Coronary artery (tissue), 2 donors: ENCODE data around the gene VPS39.

Source experiments
- DNase-seq: peaks from one replicate; pipeline ENCODE4 v3.0.0-alpha.2; 2017; ENCODE audit warnings: low spot score
- H3K27ac ChIP-seq, 2 donors: fragments of 200-600 bp; sonication (generic); one replicate each; pipeline ENCODE4 v1.5.1; 2016 to 2019
- H3K4me3 ChIP-seq: fragments of 200-600 bp; sonication (generic); 2 replicates; pipeline ENCODE4 v1.5.1; 2016; ENCODE audit warnings: mild to moderate bottlenecking, moderate library complexity
- CTCF ChIP-seq: fragments of 200-600 bp; sonication (generic); IDR thresholded peaks from one replicate; pipeline ENCODE4 v1.5.1; 2019; ENCODE audit warnings: antibody characterized with exemption

Gene VPS39

GRCh38 chr15:42185801-42186200, 22.3 kb downstream of the VPS39 start:
- TF ChIP-seq CTCF, result no peak
- Histone ChIP-seq H3K27ac (no peak overlapping the region), H3K4me3 (no peak overlapping the region)
- DNase-seq, result no peak

- no peak for DNase-seq
- Histone ChIP-seq H3K27ac (no peak overlapping the region), H3K4me3 (no peak overlapping the region)
- no peak for TF ChIP-seq CTCF
Observed at GRCh38 chr15:42184736-42185135, 23.4 kb downstream of the VPS39 start.

GRCh38 chr15:42184296-42184695, 23.8 kb downstream of the VPS39 start:
- Histone ChIP-seq H3K4me3 (no peak overlapping the region), H3K27ac (no peak overlapping the region)
- no peak for TF ChIP-seq CTCF
- DNase-seq, result no peak

- TF ChIP-seq CTCF, result no peak
- DNase-seq, result no peak
- no peak overlapping the region for H3K4me3 ChIP-seq
- H3K27ac ChIP-seq, result no peak overlapping the region
Observed at GRCh38 chr15:42182961-42183360, 25.1 kb downstream of the VPS39 start.

- Histone ChIP-seq H3K27ac (no peak overlapping the region), H3K4me3 (no peak overlapping the region)
- no peak for DNase-seq
- no peak for TF ChIP-seq CTCF
Observed at GRCh38 chr15:42182328-42182886, 25.7 kb downstream of the VPS39 start.

- no peak overlapping the region for H3K4me3 ChIP-seq
- H3K27ac ChIP-seq, result no peak overlapping the region
- TF ChIP-seq CTCF, result no peak
- no peak for DNase-seq
Observed at GRCh38 chr15:42178056-42178455, 30.0 kb downstream of the VPS39 start.

GRCh38 chr15:42175671-42176070, 32.4 kb downstream of the VPS39 start:
- Histone ChIP-seq H3K4me3 (no peak overlapping the region), H3K27ac (no peak overlapping the region)
- TF ChIP-seq CTCF, result no peak
- DNase-seq, result no peak
